CD1c-positive myeloid dendritic cell (primary cell): ENCODE data around the gene CCDC88A.
"Not testable (repeated sequence)": the region's sequence is repeated elsewhere in the genome, so short reads cannot be mapped to it uniquely, and the experiment has no call there.

Experiments
- DNase-seq: peaks from one replicate; pipeline ENCODE4 v3.0.0-alpha.2; 2016; ENCODE audit errors: extremely low spot score

CCDC88A gene

DNA sequence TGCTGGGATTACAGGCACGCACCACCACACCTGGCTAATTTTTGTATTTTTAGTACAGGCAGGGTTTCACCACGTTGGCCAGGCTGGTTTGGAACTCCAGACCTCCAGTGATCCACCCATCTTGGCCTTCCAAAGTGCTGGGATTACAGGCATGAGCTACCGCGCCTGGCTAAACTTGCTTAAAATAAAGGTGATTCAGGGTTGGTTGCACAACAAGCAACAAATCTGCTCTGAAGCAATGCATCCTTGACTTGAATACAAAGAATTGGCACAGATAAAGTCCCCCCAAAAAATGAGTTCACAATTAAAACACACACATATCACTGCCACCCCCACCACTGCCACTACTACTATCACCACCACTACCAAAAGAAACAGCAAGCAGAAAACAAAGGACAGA, 34.9 kb downstream of the CCDC88A start:
- no peak for DNase-seq

GRCh38 chr2:55371376-55371775, 48.3 kb downstream of the CCDC88A start:
- DNase-seq = no peak

GRCh38 chr2:55370208-55370607, 49.4 kb downstream of the CCDC88A start:
- no peak for DNase-seq

GRCh38 chr2:55365303-55365702, 54.4 kb downstream of the CCDC88A start:
- DNase-seq = peak; percentile 71

- DNase-seq = peak; percentile 60
These were observed 55.2 kb downstream of the CCDC88A start for GRCh38 chr2:55364189-55365055.

- DNase-seq = no peak
These were observed 56.0 kb downstream of the CCDC88A start for GRCh38 chr2:55363636-55364035.

- no peak for DNase-seq
These were observed 58.0 kb downstream of the CCDC88A start for GRCh38 chr2:55361465-55362189.

GRCh38 chr2:55358451-55358850, 61.2 kb downstream of the CCDC88A start:
- DNase-seq = no peak

DNA sequence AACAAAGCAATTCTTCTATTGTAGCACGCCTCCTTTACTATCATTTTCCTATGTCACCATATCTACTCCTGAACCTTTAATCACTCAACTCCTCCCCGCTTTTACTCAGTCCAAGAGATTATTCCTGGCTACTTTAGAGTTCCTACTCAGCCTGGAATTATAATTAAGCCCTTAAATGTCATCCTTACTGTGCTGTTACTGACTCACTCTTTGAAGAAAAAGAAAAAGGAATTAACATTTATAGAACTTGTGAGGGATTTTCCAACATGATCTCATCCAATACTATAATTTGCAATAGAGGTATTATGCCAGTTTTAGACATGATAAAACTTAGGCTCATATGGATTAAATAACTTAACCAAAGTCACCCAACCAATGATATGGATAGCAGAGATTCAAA, 61.7 kb downstream of the CCDC88A start:
- DNase-seq = peak; percentile 24

DNA sequence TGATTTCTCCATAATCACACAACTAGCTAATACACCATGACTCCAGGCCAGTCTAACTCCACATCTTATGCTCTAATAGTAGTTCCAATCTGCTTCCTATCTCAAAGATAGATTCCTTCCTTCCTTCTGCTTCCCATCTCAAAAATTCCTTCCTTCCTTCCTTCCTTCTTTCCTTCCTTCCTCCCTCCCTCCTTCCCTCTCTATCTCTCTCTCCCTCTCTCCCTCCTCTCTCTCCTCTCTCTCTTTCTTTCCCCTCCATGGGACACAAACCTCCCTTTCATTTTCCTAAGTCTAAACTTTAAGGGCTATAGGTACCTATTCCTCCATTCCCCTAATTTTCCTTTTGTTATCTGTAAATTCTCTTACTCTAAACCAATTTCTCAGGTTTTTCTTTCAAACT, 62.5 kb downstream of the CCDC88A start:
- no peak for DNase-seq

DNA sequence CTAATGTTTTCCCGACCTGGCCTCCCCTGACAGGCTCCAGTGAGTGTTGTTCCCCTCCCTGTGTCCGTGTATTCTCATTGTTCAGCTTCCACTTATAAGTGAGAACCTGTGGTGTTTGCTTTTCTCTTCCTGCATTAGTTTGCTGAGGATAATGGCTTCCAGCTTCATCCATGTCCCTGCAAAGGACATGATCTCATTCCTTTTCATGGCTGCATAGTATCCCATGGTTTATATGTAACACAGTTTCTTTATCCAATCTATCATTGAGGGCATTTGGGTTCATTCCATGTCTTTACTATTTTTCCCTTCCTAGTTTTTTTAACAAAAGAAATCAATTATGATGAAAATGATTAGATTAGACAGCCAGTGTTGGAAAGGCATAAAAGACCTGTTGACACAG, 63.5 kb downstream of the CCDC88A start:
- not testable (repeated sequence) for DNase-seq

DNA sequence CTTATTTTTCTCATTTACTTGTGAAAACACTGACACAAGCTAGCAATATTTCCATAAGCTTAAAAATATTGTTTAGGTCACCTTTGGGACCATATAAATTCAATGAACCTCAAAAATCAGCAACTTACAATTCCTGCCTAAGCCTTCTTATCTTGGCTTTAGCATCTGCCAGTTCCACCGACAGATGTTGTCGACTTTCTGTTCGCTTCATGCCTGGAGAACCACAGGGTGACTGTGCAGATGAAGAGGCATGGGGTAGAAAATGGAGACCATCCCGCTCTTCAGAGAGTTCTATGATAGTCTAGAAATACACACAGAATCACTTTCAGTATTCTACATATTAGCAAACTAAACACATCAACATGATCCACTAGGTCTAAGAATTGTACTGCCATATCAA, 64.2 kb downstream of the CCDC88A start:
- no peak for DNase-seq

- no peak for DNase-seq
These were observed 68.0 kb downstream of the CCDC88A start for GRCh38 chr2:55351672-55352071.

DNA sequence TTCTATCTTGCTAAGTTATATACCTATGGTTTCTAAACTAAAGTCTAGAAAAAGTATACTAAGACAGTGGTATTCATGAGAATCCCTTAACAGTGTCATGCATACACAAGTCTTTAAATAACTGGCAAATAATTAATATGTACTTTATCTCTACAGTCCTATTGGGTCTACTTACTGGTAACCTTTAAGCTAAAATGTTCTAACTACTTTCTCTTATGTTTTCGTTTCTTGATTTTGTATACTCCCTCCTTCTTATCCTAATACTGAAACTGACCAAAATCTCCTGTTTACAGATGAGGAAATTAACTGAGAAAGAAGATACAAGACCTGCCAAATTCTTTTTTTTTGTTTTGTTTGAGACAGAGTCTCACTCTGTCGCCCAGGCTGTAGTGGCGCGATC, 74.6 kb downstream of the CCDC88A start:
- DNase-seq = no peak

GRCh38 chr2:55338268-55338667, 81.4 kb downstream of the CCDC88A start:
- DNase-seq = no peak

DNA sequence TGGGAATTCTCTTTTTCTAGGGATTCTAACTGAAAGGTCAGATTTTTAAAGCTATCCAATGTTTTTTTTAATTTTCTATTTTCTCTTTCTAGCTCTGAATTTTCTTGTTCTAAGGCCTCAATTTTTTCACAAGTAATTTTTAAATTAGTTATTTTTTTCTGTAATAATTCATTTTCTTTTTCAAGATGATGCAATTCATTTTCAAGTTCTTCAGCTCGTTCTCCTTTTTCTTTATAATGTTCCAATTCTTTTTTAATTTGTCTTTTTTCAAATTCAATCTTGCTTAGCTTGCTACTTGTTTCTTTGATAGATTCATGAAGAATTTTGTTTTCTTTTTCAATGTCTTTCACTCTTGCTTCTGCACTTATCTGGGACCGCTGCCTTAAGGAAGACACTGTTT, 84.9 kb downstream of the CCDC88A start:
- no peak for DNase-seq

- no peak for DNase-seq
These were observed 88.9 kb downstream of the CCDC88A start for GRCh38 chr2:55330541-55331297.

DNA sequence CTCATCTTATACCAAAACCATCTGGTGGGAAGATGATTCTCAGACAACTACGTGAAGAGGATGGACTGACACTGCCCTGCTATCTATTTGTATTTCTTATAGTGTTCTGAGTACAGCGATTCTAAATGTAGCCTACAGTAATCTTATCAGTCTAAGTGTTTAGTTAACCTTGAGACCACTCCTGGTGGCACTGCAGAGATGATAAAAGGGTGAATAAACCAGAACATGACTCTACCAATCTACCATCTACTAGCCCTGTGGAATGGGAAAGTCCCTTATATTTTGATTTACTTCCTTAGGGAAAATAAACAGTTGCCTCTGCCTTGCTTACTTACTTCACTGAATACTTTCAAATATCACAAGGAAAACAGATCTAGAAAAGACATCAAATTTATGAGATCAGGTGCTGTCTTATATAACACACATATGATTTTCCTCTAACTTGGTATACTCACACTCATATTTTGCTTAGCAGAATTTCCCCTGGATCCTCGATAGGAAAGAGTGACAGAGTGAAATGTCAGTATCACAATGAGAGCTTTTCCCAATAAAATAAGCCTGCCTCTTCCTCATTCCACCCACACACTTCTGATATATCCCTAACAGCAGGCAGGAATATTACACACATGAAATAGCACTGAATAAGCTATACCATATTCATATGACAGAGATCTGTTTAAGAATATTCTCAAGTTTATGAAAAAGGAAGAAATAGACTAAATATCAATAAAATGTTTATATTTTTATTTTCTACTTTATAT, 92.0 kb downstream of the CCDC88A start:
- no peak for DNase-seq

- DNase-seq = no peak
These were observed 104.7 kb downstream of the CCDC88A start for GRCh38 chr2:55314985-55315384.

- peak; percentile 42 for DNase-seq
These were observed 108.2 kb downstream of the CCDC88A start for GRCh38 chr2:55311444-55311870.

- DNase-seq = no peak
These were observed 110.2 kb downstream of the CCDC88A start for GRCh38 chr2:55309446-55309845.

DNA sequence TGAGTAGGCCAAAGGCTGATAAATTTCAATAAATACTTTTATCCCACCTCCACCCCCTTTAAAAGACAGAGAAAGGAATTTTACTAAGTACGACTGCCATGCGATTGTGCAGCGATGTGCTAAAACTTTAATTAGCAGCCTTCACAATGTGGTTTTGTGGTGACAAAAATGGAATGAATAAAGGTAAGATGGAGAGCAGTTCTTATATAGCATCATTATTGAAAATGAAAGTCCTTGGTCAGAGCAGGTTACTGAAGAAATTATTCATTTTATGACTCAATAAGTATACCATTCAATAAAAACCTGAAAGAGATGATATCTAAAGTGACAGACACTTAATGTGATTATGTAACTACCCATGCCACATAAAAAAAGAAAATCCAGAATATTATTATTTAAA, 117.4 kb downstream of the CCDC88A start:
- DNase-seq = no peak
